Myocyte (in vitro differentiated cells): Measurements from ENCODE around the gene TEX54. TPM values are rescaled to one million over a fixed set of nuclear protein-coding genes. Genes with fewer than 3 reads are reported as not detected.
"Not testable (repeated sequence)": the region's sequence is repeated elsewhere in the genome, so short reads cannot be mapped to it uniquely, and the experiment has no call there.

Experiments used
- DNase-seq: peaks from one replicate; pipeline ENCODE4 v3.0.0-alpha.2; 2012; ENCODE audit warnings: low read depth
- total RNA-seq: library from RNA; depleted of rRNA; stranded (reverse); fragments of >200 nt; gene quantifications from 2 replicates; pipeline ENCODE4 v1.2.3, GENCODE V29; 2014

Gene TEX54
- total RNA-seq, 1 donor from 2014 or later, result not detected

- DNase-seq, result peak; percentile 97
These were observed 23.1 kb upstream of the TEX54 start for GRCh38 chr11:62855571-62856332.

GRCh38 chr11:62854825-62855570 lies 22.4 kb upstream of the TEX54 start:
- DNase-seq, result no peak

- DNase-seq, result no peak
These were observed 21.6 kb upstream of the TEX54 start for GRCh38 chr11:62854013-62854824.

- no peak for DNase-seq
These were observed 20.8 kb upstream of the TEX54 start for GRCh38 chr11:62853279-62853965.

GRCh38 chr11:62852523-62853188 lies 20.0 kb upstream of the TEX54 start:
- DNase-seq, result no peak

GRCh38 chr11:62851807-62852522 lies 19.3 kb upstream of the TEX54 start:
- no peak for DNase-seq

- DNase-seq, result no peak
These were observed 18.5 kb upstream of the TEX54 start for GRCh38 chr11:62850911-62851806.

GRCh38 chr11:62847767-62848314 lies 15.2 kb upstream of the TEX54 start:
- DNase-seq, result no peak

GRCh38 chr11:62846177-62846576 lies 13.5 kb upstream of the TEX54 start:
- no peak for DNase-seq

GRCh38 chr11:62844154-62844553 lies 11.5 kb upstream of the TEX54 start:
- no peak for DNase-seq

GRCh38 chr11:62843466-62843865 lies 10.8 kb upstream of the TEX54 start:
- DNase-seq, result no peak

GRCh38 chr11:62842891-62843290 lies 10.2 kb upstream of the TEX54 start:
- not testable (repeated sequence) for DNase-seq

GRCh38 chr11:62842171-62842741 lies 9.6 kb upstream of the TEX54 start:
- no peak for DNase-seq

- peak; percentile 99 for DNase-seq
These were observed 8.9 kb upstream of the TEX54 start for GRCh38 chr11:62841361-62842170.

- DNase-seq, result peak; percentile 61
These were observed 8.2 kb upstream of the TEX54 start for GRCh38 chr11:62840721-62841360.

- DNase-seq, result peak; percentile 93
These were observed 6.7 kb upstream of the TEX54 start, which contains the start of gene WDR74 for GRCh38 chr11:62839050-62839945. TSS of gene WDR74 (minus strand) at chr11:62839590. CDS start at chr11:62839570, 20 bp downstream.
